ENCODE measurements around the gene PPP1R2.

GRCh38 chr3:195556390-195556789 is 13.3 kb upstream of the PPP1R2 start:
- TF ChIP-seq POLR2A (IDR thresholded peaks at IDR 0.05): no peak
- no peak for TF ChIP-seq CTCF (IDR thresholded peaks at IDR 0.05)
